Ectodermal cell (in vitro differentiated cells): ENCODE data around the gene DCDC1.

ENCODE experiments used
- H3K27ac ChIP-seq: 2 replicates; pipeline ENCODE4 v1.7.0; 2013; ENCODE audit warnings: mild to moderate bottlenecking, low read depth, low read length; ENCODE audit not compliant: insufficient read depth, poor library complexity, severe bottlenecking
- H3K27me3 ChIP-seq: 2 replicates; pipeline ENCODE4 v1.7.0; 2013; ENCODE audit warnings: mild to moderate bottlenecking, low read length; ENCODE audit not compliant: insufficient read depth, control insufficient read depth, poor library complexity, severe bottlenecking
- H3K36me3 ChIP-seq: one replicate; pipeline ENCODE4 v1.7.0; 2013; ENCODE audit warnings: low read length; ENCODE audit not compliant: control insufficient read depth, insufficient read depth
- H3K4me1 ChIP-seq: one replicate; pipeline ENCODE4 v1.7.0; 2013; ENCODE audit warnings: low read length; ENCODE audit not compliant: control insufficient read depth, insufficient read depth
- H3K4me3 ChIP-seq: 2 replicates; pipeline ENCODE4 v1.7.0; 2013; ENCODE audit warnings: low read depth, low read length, control low read depth; ENCODE audit not compliant: insufficient read depth
- H3K9me3 ChIP-seq: 2 replicates; pipeline ENCODE4 v1.7.0; 2013; ENCODE audit warnings: mild to moderate bottlenecking, low read length, moderate library complexity; ENCODE audit not compliant: control insufficient read depth
- WGBS, 2 experiments: methylation state at CpG; one replicate each; pipeline ENCODE4 v1.1.7; 2013; ENCODE audit warnings: missing lambda C conversion rate in 2 of 2; 5-methylcytosine and 5-hydroxymethylcytosine counted together

The DCDC1 gene

GRCh38 chr11:31060880-31061279 is 308.7 kb downstream of the DCDC1 start:
- Histone ChIP-seq H3K27me3 (no peaks in the 10 kb centered on the region), H3K36me3 (no peaks in the 10 kb centered on the region), H3K4me3 (no peak overlapping the region), H3K4me1 (peaks cover 13% of the 10 kb centered on the region), H3K9me3 (no peaks in the 10 kb centered on the region), H3K27ac (no peak overlapping the region)
- WGBS, 2 experiments, result 77 to 78% methylated on average over 2 of the region's 2 CpGs

GRCh38 chr11:31059529-31059928 is 310.0 kb downstream of the DCDC1 start:
- H3K27ac ChIP-seq, result no peak overlapping the region
- H3K27me3 ChIP-seq, result no peaks in the 10 kb centered on the region
- H3K9me3 ChIP-seq, result no peaks in the 10 kb centered on the region
- H3K4me1 ChIP-seq, result peaks cover 13% of the 10 kb centered on the region
- H3K36me3 ChIP-seq, result no peaks in the 10 kb centered on the region
- no peak overlapping the region for H3K4me3 ChIP-seq

DNA sequence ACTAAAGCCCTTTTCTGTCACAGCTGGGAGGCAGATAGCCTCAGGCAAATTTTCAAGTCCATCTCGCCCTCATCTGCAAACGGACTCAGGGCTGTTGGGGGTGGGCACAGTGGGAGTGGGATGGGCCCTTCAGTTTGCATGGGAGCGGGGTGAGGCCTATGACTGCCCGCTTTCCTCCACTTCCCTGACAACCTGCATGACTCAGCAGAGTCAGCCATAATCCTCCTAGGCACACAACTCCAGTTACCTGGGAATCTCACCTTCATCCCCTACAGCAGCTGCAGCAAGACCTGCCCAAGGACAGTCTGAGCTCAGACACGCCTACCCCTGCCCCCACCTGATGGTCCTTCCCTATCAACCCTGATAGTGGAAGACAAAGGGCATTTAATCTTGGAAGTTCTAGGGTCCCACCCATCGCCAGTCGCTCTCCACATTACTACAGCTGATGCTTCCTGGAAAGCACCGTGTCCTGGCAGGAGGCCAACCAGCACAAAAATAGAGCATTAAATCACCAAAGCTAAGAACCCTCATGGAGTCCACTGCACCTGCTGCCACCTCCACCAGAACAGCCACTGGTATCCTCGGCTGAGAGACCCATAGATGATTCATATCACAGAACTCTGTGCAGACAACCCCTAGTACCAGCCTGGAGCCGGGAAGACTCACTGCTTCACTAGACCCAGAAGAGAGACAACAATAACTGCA is 319.3 kb downstream of the DCDC1 start:
- H3K36me3 ChIP-seq, result no peaks in the 10 kb centered on the region
- no peak overlapping the region for H3K27ac ChIP-seq
- WGBS, 2 experiments, result 87 to 93% methylated on average over 10 of the region's 10 CpGs
- no peaks in the 10 kb centered on the region for H3K9me3 ChIP-seq
- no peak overlapping the region for H3K4me3 ChIP-seq
- no peaks in the 10 kb centered on the region for H3K27me3 ChIP-seq
- no peaks in the 10 kb centered on the region for H3K4me1 ChIP-seq

DNA sequence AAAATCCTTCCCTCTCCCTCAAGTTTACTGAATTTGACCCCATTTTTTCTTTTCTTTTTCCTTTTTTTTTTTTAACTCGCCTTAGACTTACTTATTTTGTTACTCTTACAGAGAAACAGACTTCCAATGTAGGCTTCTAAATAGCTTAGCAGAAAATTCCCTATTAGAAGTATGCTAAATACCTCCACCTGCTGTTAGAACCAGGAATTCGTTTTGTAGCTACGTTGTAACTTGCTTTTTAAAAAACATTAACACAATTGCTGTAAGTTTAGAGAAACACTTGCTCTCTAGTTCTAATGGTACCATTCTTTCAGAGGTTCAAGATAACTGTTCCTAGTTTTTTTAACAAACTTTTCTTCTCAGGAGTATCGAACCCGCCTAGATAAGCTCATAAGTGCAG is 324.2 kb downstream of the DCDC1 start:
- Histone ChIP-seq H3K27ac (no peak overlapping the region), H3K27me3 (no peaks in the 10 kb centered on the region), H3K4me3 (no peak overlapping the region), H3K9me3 (no peaks in the 10 kb centered on the region), H3K4me1 (no peaks in the 10 kb centered on the region), H3K36me3 (no peaks in the 10 kb centered on the region)
- WGBS, 2 experiments, result 50 to 55% methylated on average over 5 of the region's 5 CpGs

DNA sequence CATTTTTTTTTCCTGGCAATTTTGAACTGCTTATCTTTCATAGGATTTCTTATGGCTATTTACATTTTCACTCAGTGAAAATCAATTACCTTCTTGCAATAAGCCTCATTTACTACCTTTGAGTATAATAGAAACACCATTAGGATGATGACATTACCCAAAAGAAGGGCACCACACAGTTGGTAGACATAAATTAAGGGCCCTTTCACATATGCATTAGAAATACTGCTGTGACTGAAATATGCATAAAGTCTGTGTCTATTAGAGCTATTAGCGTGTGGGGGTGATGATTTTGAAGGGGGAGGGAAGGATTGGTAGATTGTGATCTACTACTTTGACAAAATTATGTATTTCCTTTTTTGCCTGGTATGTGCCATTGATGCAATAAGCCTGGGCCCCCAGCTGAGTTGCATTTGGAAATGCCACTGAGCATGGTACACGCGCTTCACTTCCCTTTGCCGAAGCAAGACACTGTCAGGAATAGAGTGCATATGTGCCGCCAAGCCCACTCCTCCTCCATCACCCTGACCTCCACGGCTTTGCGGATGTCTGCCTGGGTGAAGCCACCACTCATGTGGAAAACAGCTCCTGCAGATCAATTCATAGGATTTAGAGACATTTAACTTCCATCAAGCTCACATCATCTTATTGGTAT is 339.3 kb downstream of the DCDC1 start:
- Histone ChIP-seq H3K27me3 (no peaks in the 10 kb centered on the region), H3K4me1 (no peaks in the 10 kb centered on the region), H3K27ac (no peak overlapping the region), H3K36me3 (no peaks in the 10 kb centered on the region), H3K9me3 (no peaks in the 10 kb centered on the region), H3K4me3 (no peak overlapping the region)
- WGBS, 2 experiments, result 92 to 95% methylated on average over 7 of the region's 7 CpGs

DNA sequence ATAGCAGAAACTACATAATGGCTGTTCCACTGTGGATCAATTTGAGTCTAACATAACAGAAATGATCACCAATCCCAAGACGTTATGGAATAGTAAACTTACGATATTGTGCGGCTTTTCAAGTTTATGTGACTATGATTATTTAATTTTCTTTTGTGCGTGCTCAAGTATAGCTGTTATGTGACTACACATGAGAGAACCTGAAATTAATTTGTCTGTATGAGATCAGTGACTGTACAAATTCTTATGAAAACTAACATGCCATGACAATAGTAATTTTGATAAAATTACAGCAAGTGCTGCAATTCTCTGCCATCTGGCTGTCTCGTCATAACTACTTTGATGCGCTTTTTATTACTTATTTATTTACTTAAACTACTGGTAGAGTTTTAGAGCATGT is 343.2 kb downstream of the DCDC1 start:
- Histone ChIP-seq H3K27ac (no peak overlapping the region), H3K4me3 (no peak overlapping the region), H3K9me3 (no peaks in the 10 kb centered on the region), H3K36me3 (no peaks in the 10 kb centered on the region), H3K4me1 (no peaks in the 10 kb centered on the region), H3K27me3 (no peaks in the 10 kb centered on the region)
- 97 to 98% methylated on average over 4 to 6 of the region's 6 CpGs for WGBS, 2 experiments

GRCh38 chr11:31022080-31022479 is 347.5 kb downstream of the DCDC1 start:
- no peak overlapping the region for H3K4me3 ChIP-seq
- no peaks in the 10 kb centered on the region for H3K27me3 ChIP-seq
- H3K9me3 ChIP-seq, result no peaks in the 10 kb centered on the region
- WGBS, 2 experiments, result 65 to 83% methylated on average over 1 to 2 of the region's 2 CpGs
- H3K27ac ChIP-seq, result no peak overlapping the region
- no peaks in the 10 kb centered on the region for H3K36me3 ChIP-seq
- no peaks in the 10 kb centered on the region for H3K4me1 ChIP-seq

- no peaks in the 10 kb centered on the region for H3K36me3 ChIP-seq
- no peaks in the 10 kb centered on the region for H3K9me3 ChIP-seq
- WGBS, 2 experiments, result 93 to 97% methylated on average over 3 to 4 of the region's 4 CpGs
- H3K27ac ChIP-seq, result no peak overlapping the region
- H3K4me3 ChIP-seq, result no peak overlapping the region
- H3K27me3 ChIP-seq, result no peaks in the 10 kb centered on the region
- H3K4me1 ChIP-seq, result no peaks in the 10 kb centered on the region
Measured at GRCh38 chr11:31019786-31020185, 349.8 kb downstream of the DCDC1 start.

GRCh38 chr11:31005202-31005601 is 364.3 kb downstream of the DCDC1 start:
- Histone ChIP-seq H3K27me3 (no peaks in the 10 kb centered on the region), H3K4me1 (no peaks in the 10 kb centered on the region), H3K9me3 (no peaks in the 10 kb centered on the region), H3K4me3 (no peak overlapping the region), H3K36me3 (no peaks in the 10 kb centered on the region), H3K27ac (no peak overlapping the region)
- WGBS, 2 experiments, result 91 to 93% methylated on average over 1 of the region's 1 CpG

- Histone ChIP-seq H3K36me3 (no peaks in the 10 kb centered on the region), H3K27ac (no peak overlapping the region), H3K4me1 (no peaks in the 10 kb centered on the region), H3K27me3 (no peaks in the 10 kb centered on the region), H3K4me3 (no peak overlapping the region), H3K9me3 (no peaks in the 10 kb centered on the region)
- 91 to 95% methylated on average over 3 of the region's 3 CpGs for WGBS, 2 experiments
Measured at GRCh38 chr11:31001427-31001826, 368.1 kb downstream of the DCDC1 start.
